GM12878 (cell line): ENCODE measurements around the gene ZNF335. TPM values are rescaled to one million over a fixed set of nuclear protein-coding genes. Genes with fewer than 3 reads are reported as not detected.

ENCODE experiments used
- ATAC-seq: fragments of 200-7000 bp; cut with Tn5 transposase; 3 replicates; pipeline ENCODE4 v1.9.1; 2020; ENCODE audit warnings: mild to moderate bottlenecking, moderate library complexity
- BruUV-seq: library from RNA; stranded (reverse); fragments of 400-500 nt; replicated peaks from 2 replicates; lab custom pipeline; 2021; lab: Mats Ljungman, UMichigan
- CTCF ChIA-PET: fragments of 300-600 bp; sonication (Branson Sonifier 250); formaldehyde crosslinking; extraction: SDS; loops from one replicate; lab custom pipeline; 2021; ENCODE audit warnings: inconsistent platforms; lab: Yijun Ruan, JAX
- POLR2A ChIA-PET: fragments of 350-600 bp; formaldehyde crosslinking; extraction: SDS; loops from one replicate; lab custom pipeline; 2021; ENCODE audit warnings: inconsistent platforms; lab: Charles Lee
- RAD21 ChIA-PET: fragments of 300-600 bp; sonication (Branson Sonifier 250); formaldehyde crosslinking; loops from one replicate; lab custom pipeline; 2023; ENCODE audit warnings: antibody characterized with exemption; ENCODE audit not compliant: unreplicated experiment; lab: Charles Lee
- SMC1A ChIA-PET: fragments of 300-600 bp; sonication (Branson Sonifier 250); formaldehyde crosslinking; loops from one replicate; lab custom pipeline; 2023; ENCODE audit not compliant: unreplicated experiment, uncharacterized antibody; lab: Charles Lee
- DNase-seq: peaks from one replicate; pipeline ENCODE4 v3.0.0-alpha.2; 2011; ENCODE audit warnings: low read depth, low spot score
- FAIRE-seq: peaks from 3 replicates; lab custom pipeline; 2011; peaks lifted over from hg19 to GRCh38; lab: Jason Lieb, UNC
- H2AFZ ChIP-seq: 2 replicates; pipeline ENCODE4 v1.6.0; 2011; ENCODE audit warnings: low read depth, low read length, control low read depth; ENCODE audit not compliant: control insufficient read depth
- H3K27ac ChIP-seq: 2 replicates; pipeline ENCODE4 v1.5.1; 2011; ENCODE audit warnings: control low read depth; ENCODE audit not compliant: control insufficient read depth, insufficient read depth
- H3K27me3 ChIP-seq, 2 experiments: replicated peaks in 1 of 2; 2 replicates each; pipeline versions ENCODE4 v1.6.0 to v1.6.1; 2011; ENCODE audit warnings: low read length in 1 of 2; ENCODE audit not compliant: control insufficient read depth in 2 of 2, insufficient read depth in 2 of 2
- H3K36me3 ChIP-seq, 2 experiments: 2 replicates each; pipeline ENCODE4 v1.5.1; 2011; ENCODE audit warnings: low read length in 1 of 2; ENCODE audit not compliant: control insufficient read depth in 2 of 2, insufficient read depth in 2 of 2
- H3K4me1 ChIP-seq: 2 replicates; pipeline ENCODE4 v1.6.1; 2011; ENCODE audit warnings: mild to moderate bottlenecking, low read length, moderate library complexity, mixed read lengths; ENCODE audit not compliant: control insufficient read depth, insufficient read depth
- H3K4me2 ChIP-seq: 2 replicates; pipeline ENCODE4 v1.6.0; 2011; ENCODE audit warnings: control low read depth; ENCODE audit not compliant: control insufficient read depth, insufficient read depth
- H3K4me3 ChIP-seq: fragments of 200-600 bp; sonication (generic); 2 replicates; pipeline ENCODE4 v1.5.1; 2016
- H3K79me2 ChIP-seq: 2 replicates; pipeline ENCODE4 v1.6.0; 2011; ENCODE audit warnings: low read length; ENCODE audit not compliant: control insufficient read depth, insufficient read depth
- H3K9ac ChIP-seq: 2 replicates; pipeline ENCODE4 v1.8.0; 2011; ENCODE audit warnings: low read length, control low read depth, mixed read lengths; ENCODE audit not compliant: control insufficient read depth, insufficient read depth
- H3K9me3 ChIP-seq: replicated peaks from 3 replicates; pipeline ENCODE4 v1.5.1; 2011; ENCODE audit warnings: mild to moderate bottlenecking, low read length; ENCODE audit not compliant: control insufficient read depth, insufficient read depth
- H4K20me1 ChIP-seq: 2 replicates; pipeline ENCODE4 v1.6.0; 2011; ENCODE audit not compliant: control insufficient read depth, insufficient read depth
- MLLT1 ChIP-seq: fragments of 450-650 bp; IDR thresholded peaks from 2 replicates; pipeline ENCODE4 v1.6.1; 2016; ENCODE audit warnings: mild to moderate bottlenecking
- MTA3 ChIP-seq: IDR thresholded peaks from 2 replicates; pipeline ENCODE4 v1.6.1; 2012; ENCODE audit warnings: low read length, inconsistent platforms, borderline replicate concordance
- RCOR1 ChIP-seq: conservative IDR thresholded peaks from 2 replicates; pipeline ENCODE4 v1.6.1; 2012; ENCODE audit warnings: low read depth, low read length, improper control_type of control experiment
- RELA ChIP-seq: fragments of 450-650 bp; IDR thresholded peaks from 2 replicates; pipeline ENCODE4 v1.8.0; 2014; ENCODE audit warnings: borderline replicate concordance; ENCODE audit not compliant: partially characterized antibody
- ZNF217 ChIP-seq: fragments of 450-650 bp; IDR thresholded peaks from 2 replicates; pipeline ENCODE4 v1.6.1; 2017; ENCODE audit warnings: antibody characterized with exemption, mild to moderate bottlenecking
- whole genome bisulfite sequencing: methylation state at CpG from one replicate; pipeline ENCODE4 v1.1.6; 2016; ENCODE audit warnings: low lambda C conversion rate; ENCODE audit not compliant: insufficient replicate concordance, insufficient coverage; ENCODE audit errors: missing lambda C conversion rate; 5-methylcytosine and 5-hydroxymethylcytosine counted together
- in situ Hi-C: fragments of 300-500 bp; cut with MboI; formaldehyde crosslinking; loops from 9 replicates; pipeline ENCODE4 v1.14.3; 2018; ENCODE audit warnings: mixed read lengths
- intact Hi-C: fragments of 100-400 bp; cut with micrococcal nuclease; formaldehyde crosslinking; loops from one replicate; pipeline ENCODE4 v1.14.2; 2022; ENCODE audit not compliant: unreplicated experiment
- polyA plus RNA-seq, 11 experiments: library from polyadenylated mRNA; depleted of rRNA in 4 of 11; unstranded in 6 of 11; stranded (reverse) in 5 of 11; fragments of >200 nt; fragmentation: Nextera tagmentation in 4 of 11; fragmentation: Illumina TruSeq in 1 of 11; extraction: Ambion mirVana in 4 of 11; extraction: Trizol in 1 of 11; gene quantifications; 1 replicate in 1 of 11; 2 replicates in 10 of 11; pipeline versions ENCODE4 v1.2.1 to v1.2.3, GENCODE V29; 2011 to 2016; ENCODE audit warnings: inconsistent platforms in 2 of 11, missing spikeins in 2 of 11, low read depth in 1 of 11
- total RNA-seq, 4 experiments: library from RNA; depleted of rRNA in 3 of 4; stranded (reverse); fragments of >200 nt in 3 of 4; fragmentation: Illumina TruSeq in 1 of 4; extraction: Trizol in 1 of 4; gene quantifications; 2 replicates each; pipeline versions ENCODE4 v1.2.1 to v1.2.3, GENCODE V29; 2013 to 2021
- TF ChIP-seq, protein P1 (sequence below): fragments of 450-650 bp; IDR thresholded peaks from 2 replicates; pipeline ENCODE4 v1.6.1; 2017; ENCODE audit warnings: low read depth, mild to moderate bottlenecking, moderate library complexity
- TF ChIP-seq, protein P2 (sequence below): fragments of 450-650 bp; IDR thresholded peaks from 2 replicates; pipeline ENCODE4 v1.6.1; 2017; ENCODE audit warnings: mild to moderate bottlenecking, moderate library complexity

The ZNF335 gene
- total and polyA plus RNA-seq, 10 of the 15 experiments (the other 5 are each of a cell fraction or from before 2014, with no cell fraction given): 0.74 to 30.1 (median 14.5) TPM

- TF ChIP-seq ZNF217: no peak
- TF ChIP-seq, protein P1, sequence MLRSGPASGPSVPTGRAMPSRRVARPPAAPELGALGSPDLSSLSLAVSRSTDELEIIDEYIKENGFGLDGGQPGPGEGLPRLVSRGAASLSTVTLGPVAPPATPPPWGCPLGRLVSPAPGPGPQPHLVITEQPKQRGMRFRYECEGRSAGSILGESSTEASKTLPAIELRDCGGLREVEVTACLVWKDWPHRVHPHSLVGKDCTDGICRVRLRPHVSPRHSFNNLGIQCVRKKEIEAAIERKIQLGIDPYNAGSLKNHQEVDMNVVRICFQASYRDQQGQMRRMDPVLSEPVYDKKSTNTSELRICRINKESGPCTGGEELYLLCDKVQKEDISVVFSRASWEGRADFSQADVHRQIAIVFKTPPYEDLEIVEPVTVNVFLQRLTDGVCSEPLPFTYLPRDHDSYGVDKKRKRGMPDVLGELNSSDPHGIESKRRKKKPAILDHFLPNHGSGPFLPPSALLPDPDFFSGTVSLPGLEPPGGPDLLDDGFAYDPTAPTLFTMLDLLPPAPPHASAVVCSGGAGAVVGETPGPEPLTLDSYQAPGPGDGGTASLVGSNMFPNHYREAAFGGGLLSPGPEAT: no peak
- TF ChIP-seq MLLT1: peak; percentile 90
- no peak for TF ChIP-seq RELA
- TF ChIP-seq, protein P2, sequence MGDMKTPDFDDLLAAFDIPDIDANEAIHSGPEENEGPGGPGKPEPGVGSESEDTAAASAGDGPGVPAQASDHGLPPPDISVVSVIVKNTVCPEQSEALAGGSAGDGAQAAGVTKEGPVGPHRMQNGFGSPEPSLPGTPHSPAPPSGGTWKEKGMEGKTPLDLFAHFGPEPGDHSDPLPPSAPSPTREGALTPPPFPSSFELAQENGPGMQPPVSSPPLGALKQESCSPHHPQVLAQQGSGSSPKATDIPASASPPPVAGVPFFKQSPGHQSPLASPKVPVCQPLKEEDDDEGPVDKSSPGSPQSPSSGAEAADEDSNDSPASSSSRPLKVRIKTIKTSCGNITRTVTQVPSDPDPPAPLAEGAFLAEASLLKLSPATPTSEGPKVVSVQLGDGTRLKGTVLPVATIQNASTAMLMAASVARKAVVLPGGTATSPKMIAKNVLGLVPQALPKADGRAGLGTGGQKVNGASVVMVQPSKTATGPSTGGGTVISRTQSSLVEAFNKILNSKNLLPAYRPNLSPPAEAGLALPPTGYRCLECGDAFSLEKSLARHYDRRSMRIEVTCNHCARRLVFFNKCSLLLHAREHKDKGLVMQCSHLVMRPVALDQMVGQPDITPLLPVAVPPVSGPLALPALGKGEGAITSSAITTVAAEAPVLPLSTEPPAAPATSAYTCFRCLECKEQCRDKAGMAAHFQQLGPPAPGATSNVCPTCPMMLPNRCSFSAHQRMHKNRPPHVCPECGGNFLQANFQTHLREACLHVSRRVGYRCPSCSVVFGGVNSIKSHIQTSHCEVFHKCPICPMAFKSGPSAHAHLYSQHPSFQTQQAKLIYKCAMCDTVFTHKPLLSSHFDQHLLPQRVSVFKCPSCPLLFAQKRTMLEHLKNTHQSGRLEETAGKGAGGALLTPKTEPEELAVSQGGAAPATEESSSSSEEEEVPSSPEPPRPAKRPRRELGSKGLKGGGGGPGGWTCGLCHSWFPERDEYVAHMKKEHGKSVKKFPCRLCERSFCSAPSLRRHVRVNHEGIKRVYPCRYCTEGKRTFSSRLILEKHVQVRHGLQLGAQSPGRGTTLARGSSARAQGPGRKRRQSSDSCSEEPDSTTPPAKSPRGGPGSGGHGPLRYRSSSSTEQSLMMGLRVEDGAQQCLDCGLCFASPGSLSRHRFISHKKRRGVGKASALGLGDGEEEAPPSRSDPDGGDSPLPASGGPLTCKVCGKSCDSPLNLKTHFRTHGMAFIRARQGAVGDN: no peak
- TF ChIP-seq RCOR1: no peak
- no peak for TF ChIP-seq MTA3
- ChIA-PET RAD21 (interaction anchor here (1.1 to 2.0 kb wide), 2 partner anchors 19 to 24 kb away, joined by 4 to 13 read pairs; partner anchors contain the start of genes CTSA and NEURL2), CTCF (interaction anchor here (0.9 to 3.1 kb wide), 6 partner anchors 19 to 111 kb away, joined by 3 to 19 read pairs (median 4); partner anchors contain the start of genes CTSA and NEURL2), SMC1A (interaction anchor here (0.6 to 3.5 kb wide), 6 partner anchors 18 to 536 kb away, joined by 3 to 12 read pairs (median 3); partner anchors contain the start of genes CTSA and NEURL2), POLR2A (interaction anchor here (0.6 to 3.9 kb wide), 9 partner anchors 8 to 61 kb away, joined by 3 to 32 read pairs (median 3); partner anchors contain the start of genes CTSA, NEURL2 and PCIF1)
- ATAC-seq (no peak), FAIRE-seq (no peak), DNase-seq (no peak)
- TSS peak; percentile 85 for BruUV-seq
- in situ Hi-C loops (no loop called here), intact Hi-C loops (loop anchor here (1.0 kb wide), 1 partner anchor 19 kb away; the partner anchor contains the start of genes CTSA and NEURL2)
- Histone ChIP-seq H2AFZ (peak overlapping the region; percentile 79), H3K36me3 (no peaks in the 10 kb centered on the region), H3K79me2 (no peaks in the 10 kb centered on the region), H4K20me1 (no peaks in the 10 kb centered on the region), H3K4me2 (peak overlapping the region; percentile 69), H3K4me3 (no peak overlapping the region), H3K4me1 (peaks cover 15% of the 10 kb centered on the region), H3K9ac (no peak overlapping the region), H3K9me3 (no peaks in the 10 kb centered on the region), H3K27me3 (no peaks in the 10 kb centered on the region), H3K27ac (no peak overlapping the region)
- WGBS: 93% methylated on average over 22 of the region's 22 CpGs
Observed at GRCh38 chr20:45909817-45910669, 62.0 kb downstream of the ZNF335 start.
